Neuronal stem cell (in vitro differentiated cells): ENCODE data around the gene THOC6.

Experiments used
- DNase-seq: peaks from one replicate; pipeline ENCODE4 v3.0.0-alpha.2; 2013; ENCODE audit warnings: low spot score
- H2AFZ ChIP-seq: one replicate; pipeline ENCODE4 v1.6.1; 2013; ENCODE audit warnings: mild to moderate bottlenecking, low read length, inconsistent platforms
- H2AK5ac ChIP-seq: 2 replicates; pipeline ENCODE4 v1.6.1; 2013; ENCODE audit warnings: low read depth, mild to moderate bottlenecking, inconsistent platforms, low read length, moderate library complexity, mixed read lengths
- H2BK120ac ChIP-seq: 2 replicates; pipeline ENCODE4 v1.6.1; 2013; ENCODE audit warnings: low read depth, mild to moderate bottlenecking, inconsistent platforms, low read length, moderate library complexity, mixed read lengths
- H2BK12ac ChIP-seq: one replicate; pipeline ENCODE4 v1.6.1; 2013; ENCODE audit warnings: low read length, inconsistent platforms
- H2BK15ac ChIP-seq: 2 replicates; pipeline ENCODE4 v1.6.1; 2013; ENCODE audit warnings: mild to moderate bottlenecking, low read length, inconsistent platforms, mixed read lengths
- H2BK5ac ChIP-seq: one replicate; pipeline ENCODE4 v1.6.1; 2013; ENCODE audit warnings: inconsistent platforms, mild to moderate bottlenecking, low read length, moderate library complexity
- H3K14ac ChIP-seq: one replicate; pipeline ENCODE4 v1.6.1; 2013; ENCODE audit warnings: low read length, inconsistent platforms
- H3K18ac ChIP-seq: 2 replicates; pipeline ENCODE4 v1.6.1; 2013; ENCODE audit warnings: low read length, inconsistent platforms
- H3K23ac ChIP-seq: 2 replicates; pipeline ENCODE4 v1.6.1; 2013; ENCODE audit warnings: low read depth, mild to moderate bottlenecking, mixed read lengths, low read length, inconsistent platforms; ENCODE audit not compliant: poor library complexity
- H3K27ac ChIP-seq: replicated peaks from 3 replicates; pipeline ENCODE4 v1.5.1; 2013; ENCODE audit warnings: low read length, inconsistent platforms
- H3K27me3 ChIP-seq, 3 experiments: 2 replicates each; pipeline ENCODE4 v1.6.1; 2013; ENCODE audit warnings: low read length in 3 of 3, mild to moderate bottlenecking in 2 of 3, inconsistent platforms in 1 of 3, low read depth in 1 of 3, mixed read lengths in 1 of 3, moderate library complexity in 1 of 3; ENCODE audit not compliant: control insufficient read depth in 3 of 3, insufficient read depth in 3 of 3
- H3K36me3 ChIP-seq, 2 donors: replicated peaks in 1 of 2; 2 replicates each; pipeline ENCODE4 v1.6.1; 2013; ENCODE audit warnings: low read length in 2 of 2; ENCODE audit not compliant: control insufficient read depth in 2 of 2, insufficient read depth in 2 of 2
- H3K4ac ChIP-seq: 2 replicates; pipeline ENCODE4 v1.6.1; 2013; ENCODE audit warnings: inconsistent platforms, mild to moderate bottlenecking, low read length, moderate library complexity
- H3K4me1 ChIP-seq, 2 donors: 1 replicate in 1 of 2; 2 replicates in 1 of 2; pipeline ENCODE4 v1.6.1; 2013; ENCODE audit warnings: low read length in 2 of 2, low read depth in 1 of 2; ENCODE audit not compliant: control insufficient read depth in 2 of 2, insufficient read depth in 1 of 2
- H3K4me2 ChIP-seq: one replicate; pipeline ENCODE4 v1.6.1; 2013; ENCODE audit warnings: mild to moderate bottlenecking, low read length, inconsistent platforms; ENCODE audit not compliant: insufficient read depth, poor library complexity, severe bottlenecking
- H3K4me3 ChIP-seq, 2 donors: 2 replicates each; pipeline ENCODE4 v1.5.1; 2013; ENCODE audit warnings: low read length in 2 of 2, mild to moderate bottlenecking in 2 of 2, inconsistent platforms in 1 of 2, moderate library complexity in 1 of 2
- H3K79me1 ChIP-seq: one replicate; pipeline ENCODE4 v1.6.1; 2013; ENCODE audit warnings: low read depth, mild to moderate bottlenecking, inconsistent platforms, low read length, moderate library complexity
- H3K9ac ChIP-seq: one replicate; pipeline ENCODE4 v1.6.1; 2013; ENCODE audit warnings: mild to moderate bottlenecking, low read depth, low read length, inconsistent platforms; ENCODE audit not compliant: poor library complexity
- H3K9me3 ChIP-seq, 2 donors: replicated peaks in 1 of 2; 2 replicates each; pipeline versions ENCODE3 to v1.6.1; 2013; ENCODE audit warnings: low read length in 2 of 2, mild to moderate bottlenecking in 2 of 2, inconsistent platforms in 1 of 2, low read depth in 1 of 2, mixed read lengths in 1 of 2, moderate library complexity in 1 of 2; ENCODE audit not compliant: control insufficient read depth in 2 of 2, insufficient read depth in 1 of 2
- H4K8ac ChIP-seq: one replicate; pipeline ENCODE4 v1.6.1; 2013; ENCODE audit warnings: low read depth, mild to moderate bottlenecking, inconsistent platforms, low read length, moderate library complexity
- H4K91ac ChIP-seq: one replicate; pipeline ENCODE4 v1.6.1; 2013; ENCODE audit warnings: low read length, low read depth, mild to moderate bottlenecking, inconsistent platforms; ENCODE audit not compliant: poor library complexity
- WGBS, 2 donors: extraction: QIAGEN DNeasy Blood & Tissue Kit; methylation state at CpG; one replicate each; pipeline ENCODE4 v1.1.7; 2013; ENCODE audit warnings: missing lambda C conversion rate in 2 of 2, mixed read lengths in 1 of 2; ENCODE audit not compliant: insufficient read length in 2 of 2, insufficient replicate concordance in 1 of 2; ENCODE audit errors: extremely low coverage in 2 of 2; 5-methylcytosine and 5-hydroxymethylcytosine counted together

THOC6 gene

GRCh38 chr16:2999929-3000328 lies 23.9 kb upstream of the THOC6 start:
- H3K4me2 ChIP-seq, result no peak overlapping the region
- no peaks in the 10 kb centered on the region for H3K9me3 ChIP-seq
- no CpG with 5 or more reads among the region's 6 CpGs for whole genome bisulfite sequencing, 2 donors
- no peak overlapping the region for H4K8ac ChIP-seq
- H3K4ac ChIP-seq, result no peak overlapping the region
- H3K27ac ChIP-seq, result no peak overlapping the region
- H2AK5ac ChIP-seq, result no peak overlapping the region
- peaks cover 3 to 65% (median 7%) of the 10 kb centered on the region in 3 experiments for H3K27me3 ChIP-seq
- H3K14ac ChIP-seq, result no peak overlapping the region
- H4K91ac ChIP-seq, result peak overlapping the region; percentile 30
- no peak overlapping the region for H3K9ac ChIP-seq
- H3K18ac ChIP-seq, result no peak overlapping the region
- H3K36me3 ChIP-seq, result no peaks in the 10 kb centered on the region
- H2BK15ac ChIP-seq, result no peak overlapping the region
- H2BK5ac ChIP-seq, result no peak overlapping the region
- DNase-seq, result no peak
- peaks cover 2% of the 10 kb centered on the region for H3K79me1 ChIP-seq
- no peak overlapping the region for H2BK12ac ChIP-seq
- H2BK120ac ChIP-seq, result no peak overlapping the region
- H3K4me1 ChIP-seq, result peaks cover 0 to 2% of the 10 kb centered on the region in 2 donors
- H3K23ac ChIP-seq, result no peak overlapping the region
- no peak overlapping the region for H2AFZ ChIP-seq
- no peak overlapping the region for H3K4me3 ChIP-seq

GRCh38 chr16:3000540-3000939 lies 23.3 kb upstream of the THOC6 start:
- Histone ChIP-seq H4K91ac (no peak overlapping the region), H3K23ac (peak overlapping the region; percentile 12), H3K9me3 (no peaks in the 10 kb centered on the region), H3K9ac (peak overlapping the region; percentile 63), H3K4me3 (no peak overlapping the region), H2AK5ac (peak overlapping the region; percentile 81), H3K27me3 (peaks cover 4 to 70% (median 12%) of the 10 kb centered on the region in 3 experiments), H2BK120ac (no peak overlapping the region), H3K4ac (no peak overlapping the region), H2AFZ (no peak overlapping the region), H3K14ac (no peak overlapping the region), H3K4me1 (peaks cover 0 to 2% of the 10 kb centered on the region in 2 donors), H3K27ac (no peak overlapping the region), H4K8ac (no peak overlapping the region), H3K36me3 (no peaks in the 10 kb centered on the region), H3K79me1 (peaks cover 2% of the 10 kb centered on the region), H3K18ac (no peak overlapping the region), H2BK12ac (no peak overlapping the region), H2BK5ac (no peak overlapping the region), H2BK15ac (peak overlapping the region; percentile 81), H3K4me2 (no peak overlapping the region)
- no peak for DNase-seq
- WGBS, 2 donors, result no CpG with 5 or more reads among the region's 4 CpGs

GRCh38 chr16:3001316-3001715 lies 22.5 kb upstream of the THOC6 start:
- Histone ChIP-seq H3K14ac (no peak overlapping the region), H2BK120ac (no peak overlapping the region), H2BK12ac (peak overlapping the region; percentile 10), H3K23ac (peak overlapping the region; percentile 12), H3K79me1 (peaks cover 2% of the 10 kb centered on the region), H4K91ac (no peak overlapping the region), H3K9ac (peak overlapping the region; percentile 78), H3K27me3 (peaks cover 7 to 70% (median 19%) of the 10 kb centered on the region in 3 experiments), H3K27ac (no peak overlapping the region), H3K18ac (peak overlapping the region; percentile 57), H2BK15ac (peak overlapping the region; percentile 81), H4K8ac (no peak overlapping the region), H2AK5ac (peak overlapping the region; percentile 90), H3K36me3 (no peaks in the 10 kb centered on the region), H3K9me3 (no peaks in the 10 kb centered on the region), H2AFZ (no peak overlapping the region), H2BK5ac (no peak overlapping the region), H3K4me1 (peaks cover 0 to 2% of the 10 kb centered on the region in 2 donors), H3K4ac (peak overlapping the region; percentile 37), H3K4me3 (no peak overlapping the region), H3K4me2 (no peak overlapping the region)
- no CpG with 5 or more reads among the region's 12 CpGs for WGBS, 2 donors
- no peak for DNase-seq

GRCh38 chr16:3003582-3004270 lies 20.1 kb upstream of the THOC6 start:
- Histone ChIP-seq H2BK15ac (no peak overlapping the region), H3K23ac (no peak overlapping the region), H3K9me3 (no peaks in the 10 kb centered on the region), H3K79me1 (no peaks in the 10 kb centered on the region), H3K14ac (no peak overlapping the region), H2AFZ (peak overlapping the region; percentile 81), H3K27ac (no peak overlapping the region), H4K8ac (no peak overlapping the region), H2BK12ac (no peak overlapping the region), H2AK5ac (no peak overlapping the region), H3K27me3 (peaks cover 20 to 64% (median 43%) of the 10 kb centered on the region in 3 experiments), H4K91ac (no peak overlapping the region), H3K4ac (no peak overlapping the region), H3K36me3 (no peaks in the 10 kb centered on the region), H3K4me2 (peak overlapping the region; percentile 57), H2BK5ac (no peak overlapping the region), H3K4me3 (peak overlapping the region in 1 of 2 donors; percentile 32), H3K9ac (no peak overlapping the region), H3K4me1 (peaks cover 12 to 14% of the 10 kb centered on the region in 2 donors), H3K18ac (peak overlapping the region; percentile 64), H2BK120ac (no peak overlapping the region)
- peak; percentile 96 for DNase-seq
- WGBS, 2 donors, result no CpG with 5 or more reads among the region's 58 CpGs
